ENCODE measurements around the gene GJB4.

GRCh38 chr1:34712007-34712688, 47.4 kb upstream of the GJB4 start:
- no peak for TF ChIP-seq RAD21 (conservative IDR thresholded peaks at IDR 0.05)
- TF ChIP-seq, protein P1, sequence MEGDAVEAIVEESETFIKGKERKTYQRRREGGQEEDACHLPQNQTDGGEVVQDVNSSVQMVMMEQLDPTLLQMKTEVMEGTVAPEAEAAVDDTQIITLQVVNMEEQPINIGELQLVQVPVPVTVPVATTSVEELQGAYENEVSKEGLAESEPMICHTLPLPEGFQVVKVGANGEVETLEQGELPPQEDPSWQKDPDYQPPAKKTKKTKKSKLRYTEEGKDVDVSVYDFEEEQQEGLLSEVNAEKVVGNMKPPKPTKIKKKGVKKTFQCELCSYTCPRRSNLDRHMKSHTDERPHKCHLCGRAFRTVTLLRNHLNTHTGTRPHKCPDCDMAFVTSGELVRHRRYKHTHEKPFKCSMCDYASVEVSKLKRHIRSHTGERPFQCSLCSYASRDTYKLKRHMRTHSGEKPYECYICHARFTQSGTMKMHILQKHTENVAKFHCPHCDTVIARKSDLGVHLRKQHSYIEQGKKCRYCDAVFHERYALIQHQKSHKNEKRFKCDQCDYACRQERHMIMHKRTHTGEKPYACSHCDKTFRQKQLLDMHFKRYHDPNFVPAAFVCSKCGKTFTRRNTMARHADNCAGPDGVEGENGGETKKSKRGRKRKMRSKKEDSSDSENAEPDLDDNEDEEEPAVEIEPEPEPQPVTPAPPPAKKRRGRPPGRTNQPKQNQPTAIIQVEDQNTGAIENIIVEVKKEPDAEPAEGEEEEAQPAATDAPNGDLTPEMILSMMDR (IDR thresholded peaks at IDR 0.05; ENCODE audit: poor library complexity, severe bottlenecking): no peak
- TF ChIP-seq EP300 (conservative IDR thresholded peaks at IDR 0.05; ENCODE audit: poor library complexity, severe bottlenecking): no peak
- no peak for TF ChIP-seq EZH2 (IDR thresholded peaks at IDR 0.05; ENCODE audit: borderline replicate concordance, insufficient read depth, low read length, poor library complexity, severe bottlenecking)
- no peak for TF ChIP-seq REST (IDR thresholded peaks at IDR 0.05; ENCODE audit: borderline replicate concordance)
